Left ventricle myocardium inferior (tissue), 1 donor: ENCODE results near the gene QSOX1. TPM values are rescaled to one million over a fixed set of nuclear protein-coding genes. Genes with fewer than 3 reads are reported as not detected.

Source experiments
- DNase-seq: peaks from one replicate; pipeline ENCODE4 v3.0.0-alpha.2; 2020
- H3K27ac ChIP-seq: fragments of 200-600 bp; replicated peaks from 2 replicates; pipeline ENCODE4 v1.8.0; 2021
- H3K27me3 ChIP-seq: fragments of 200-600 bp; 2 replicates; pipeline ENCODE4 v1.8.0; 2021; ENCODE audit warnings: low read depth
- H3K36me3 ChIP-seq: fragments of 200-600 bp; 2 replicates; pipeline ENCODE4 v1.8.0; 2021
- H3K4me1 ChIP-seq: fragments of 200-600 bp; 2 replicates; pipeline ENCODE4 v1.8.0; 2021
- H3K4me3 ChIP-seq: fragments of 200-600 bp; 2 replicates; pipeline ENCODE4 v1.8.0; 2021; ENCODE audit warnings: mild to moderate bottlenecking, moderate library complexity
- H3K9me3 ChIP-seq: fragments of 200-600 bp; replicated peaks from 2 replicates; pipeline ENCODE4 v1.8.0; 2021
- intact Hi-C: fragments of 100-400 bp; cut with micrococcal nuclease; formaldehyde crosslinking; loops from one replicate; pipeline ENCODE4 v1.11.0; 2022
- total RNA-seq: library from RNA; stranded (reverse); fragmentation: NEBNext Ultra II Directional; extraction: Animal tissue kit (Norgen Biotek cat#: 25700); gene quantifications from one replicate; pipeline ENCODE4 v1.2.1, GENCODE V29; 2021
- TF ChIP-seq, protein P1 (sequence below): fragments of 200-600 bp; IDR thresholded peaks from 2 replicates; pipeline ENCODE4 v1.8.0; 2021; ENCODE audit warnings: antibody characterized with exemption, mild to moderate bottlenecking, borderline replicate concordance
- donor health status: DM: no; HTN: yes; CAD: no; lungs with severe emphysema.

Gene QSOX1
- total RNA-seq, 1 donor from 2014 or later = 102 TPM

DNA sequence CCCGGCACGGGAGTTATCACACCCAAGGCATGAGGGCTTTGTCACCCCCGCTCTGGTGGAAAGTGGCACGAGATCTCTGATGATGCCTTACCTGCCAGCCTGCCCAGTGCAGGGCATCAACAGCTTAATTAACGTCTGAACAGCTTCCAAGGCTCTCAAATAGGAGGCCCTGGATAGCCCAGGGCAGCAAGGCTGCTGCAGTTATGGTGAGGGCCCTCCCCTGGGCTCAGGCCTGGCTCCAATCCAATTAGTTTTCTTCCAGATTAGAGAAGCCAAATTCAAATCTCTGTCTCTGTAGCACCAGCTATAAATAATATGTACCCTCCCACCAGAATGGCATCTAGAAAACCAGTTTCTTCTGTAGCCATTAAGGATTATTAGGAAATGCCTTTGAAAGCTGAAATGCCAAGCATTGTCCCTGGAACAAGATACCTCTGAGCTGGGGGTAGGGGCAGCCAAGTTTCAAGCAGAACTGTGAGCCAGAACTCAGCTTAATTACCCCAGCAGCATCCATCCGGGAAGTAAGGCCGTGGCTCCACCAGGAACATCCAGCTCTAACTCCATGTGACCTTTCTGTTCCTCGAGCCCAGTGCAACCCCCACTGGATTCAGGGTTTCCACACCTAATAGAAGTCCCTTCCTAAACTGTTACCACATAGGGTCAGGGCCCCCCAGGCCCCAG is 12.5 kb downstream of the QSOX1 start:
- peak overlapping the region; percentile 9 for H3K4me3 ChIP-seq
- no peak for DNase-seq
- TF ChIP-seq, protein P1, sequence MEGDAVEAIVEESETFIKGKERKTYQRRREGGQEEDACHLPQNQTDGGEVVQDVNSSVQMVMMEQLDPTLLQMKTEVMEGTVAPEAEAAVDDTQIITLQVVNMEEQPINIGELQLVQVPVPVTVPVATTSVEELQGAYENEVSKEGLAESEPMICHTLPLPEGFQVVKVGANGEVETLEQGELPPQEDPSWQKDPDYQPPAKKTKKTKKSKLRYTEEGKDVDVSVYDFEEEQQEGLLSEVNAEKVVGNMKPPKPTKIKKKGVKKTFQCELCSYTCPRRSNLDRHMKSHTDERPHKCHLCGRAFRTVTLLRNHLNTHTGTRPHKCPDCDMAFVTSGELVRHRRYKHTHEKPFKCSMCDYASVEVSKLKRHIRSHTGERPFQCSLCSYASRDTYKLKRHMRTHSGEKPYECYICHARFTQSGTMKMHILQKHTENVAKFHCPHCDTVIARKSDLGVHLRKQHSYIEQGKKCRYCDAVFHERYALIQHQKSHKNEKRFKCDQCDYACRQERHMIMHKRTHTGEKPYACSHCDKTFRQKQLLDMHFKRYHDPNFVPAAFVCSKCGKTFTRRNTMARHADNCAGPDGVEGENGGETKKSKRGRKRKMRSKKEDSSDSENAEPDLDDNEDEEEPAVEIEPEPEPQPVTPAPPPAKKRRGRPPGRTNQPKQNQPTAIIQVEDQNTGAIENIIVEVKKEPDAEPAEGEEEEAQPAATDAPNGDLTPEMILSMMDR = no peak

DNA sequence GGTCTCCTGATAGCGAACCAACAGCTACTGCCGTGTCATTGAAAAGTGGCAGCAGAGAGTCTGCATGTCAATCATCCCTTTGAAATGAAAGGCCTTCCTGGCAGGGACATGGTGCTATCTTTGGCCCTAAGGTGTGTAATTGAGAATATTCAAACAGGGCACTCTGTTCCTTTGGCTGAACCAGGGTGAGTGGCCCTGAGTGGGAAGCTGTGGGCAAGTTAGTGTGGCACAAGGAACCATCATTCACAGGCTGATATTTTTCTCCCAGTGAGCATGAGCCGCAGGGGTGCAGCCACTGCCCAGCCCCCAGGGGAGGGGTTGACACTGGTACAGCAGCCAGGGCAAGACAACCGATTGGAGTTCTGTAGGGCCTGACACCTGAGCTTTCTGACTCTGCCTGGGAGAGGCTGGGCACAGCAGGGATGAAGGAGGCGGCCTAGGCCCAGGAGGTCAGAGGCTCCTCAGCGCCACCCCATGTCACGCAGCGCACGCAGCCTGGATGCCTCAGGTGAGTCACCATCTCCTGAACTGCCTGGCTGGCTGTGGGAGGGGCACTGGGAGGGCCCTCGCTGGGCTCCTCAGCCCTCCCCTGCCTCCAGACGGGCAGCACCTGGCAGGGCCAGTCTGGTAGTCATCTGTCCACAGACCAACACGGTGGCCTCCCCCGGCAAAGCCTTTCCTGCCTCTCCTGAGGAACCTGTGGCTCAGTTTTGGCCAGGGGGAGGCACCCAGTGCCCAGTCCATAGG is 13.2 kb downstream of the QSOX1 start:
- DNase-seq = no peak

More for the DNA sequence above, 12.5 kb downstream of the QSOX1 start:
- Histone ChIP-seq H3K27ac (peak overlapping the region; percentile 90), H3K4me1 (peaks cover 65% of the 10 kb centered on the region), H3K9me3 (no peaks in the 10 kb centered on the region), H3K27me3 (no peaks in the 10 kb centered on the region), H3K36me3 (peaks cover 11% of the 10 kb centered on the region)
- intact Hi-C loops = no loop called here

DNA sequence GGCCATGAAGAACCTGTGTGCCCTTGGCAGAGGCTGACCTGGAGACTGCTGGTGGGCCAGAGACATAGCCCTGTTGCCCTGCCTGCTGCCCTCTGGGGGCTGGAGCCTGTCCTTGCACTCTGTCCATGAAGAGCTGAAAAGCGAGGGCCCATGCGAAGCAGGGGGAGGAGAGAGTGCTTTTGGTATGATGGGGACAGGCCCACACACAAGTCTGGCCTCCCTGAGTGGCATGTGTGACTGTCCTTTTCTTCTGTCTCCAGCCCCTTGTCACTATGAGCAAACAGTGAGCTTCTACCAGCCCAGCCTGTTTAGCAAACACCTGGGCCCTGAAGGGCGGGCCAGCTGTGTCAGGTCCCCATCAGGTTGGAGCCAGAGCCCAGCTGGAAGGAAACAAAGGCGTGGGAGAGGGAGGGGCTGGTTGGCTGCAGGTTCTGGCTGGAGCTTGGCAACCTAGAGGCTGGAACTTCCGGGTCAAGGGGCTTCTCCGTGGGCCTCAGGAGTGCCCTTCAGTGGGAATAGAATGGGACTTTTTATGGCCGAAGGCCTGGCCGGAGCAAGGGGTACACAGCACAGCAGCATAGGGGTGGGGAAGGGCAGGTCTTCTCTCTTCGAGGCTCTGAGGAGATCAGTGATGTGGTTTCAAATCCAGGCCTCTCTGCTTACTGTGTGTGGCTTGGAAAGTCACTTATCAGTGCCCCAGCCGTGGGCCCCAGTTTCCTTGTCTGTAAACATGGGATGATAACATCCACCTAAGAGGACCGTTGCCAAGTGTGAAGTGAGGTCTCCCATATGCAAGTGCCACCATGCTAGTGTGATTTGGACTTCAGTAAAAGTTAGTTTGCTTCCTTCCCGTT is 14.3 kb downstream of the QSOX1 start:
- Histone ChIP-seq H3K36me3 (peaks cover 11% of the 10 kb centered on the region), H3K4me3 (no peak overlapping the region), H3K27me3 (no peaks in the 10 kb centered on the region), H3K27ac (peak overlapping the region; percentile 90), H3K9me3 (no peaks in the 10 kb centered on the region), H3K4me1 (peaks cover 72% of the 10 kb centered on the region)
- TF ChIP-seq, protein P1 = peak; percentile 59
- no peak for DNase-seq
- intact Hi-C loops = no loop called here

More for the DNA sequence above, 13.2 kb downstream of the QSOX1 start:
- intact Hi-C loops = no loop called here
- Histone ChIP-seq H3K4me3 (no peak overlapping the region), H3K36me3 (peaks cover 11% of the 10 kb centered on the region), H3K27me3 (no peaks in the 10 kb centered on the region), H3K9me3 (no peaks in the 10 kb centered on the region), H3K4me1 (peaks cover 65% of the 10 kb centered on the region), H3K27ac (peak overlapping the region; percentile 90)
- TF ChIP-seq, protein P1 = no peak

GRCh38 chr1:180169640-180170195 is 15.0 kb downstream of the QSOX1 start:
- H3K27ac ChIP-seq = no peak overlapping the region
- H3K4me1 ChIP-seq = peaks cover 72% of the 10 kb centered on the region
- H3K9me3 ChIP-seq = no peaks in the 10 kb centered on the region
- TF ChIP-seq, protein P1 = no peak
- H3K27me3 ChIP-seq = no peaks in the 10 kb centered on the region
- intact Hi-C loops = no loop called here
- DNase-seq = no peak
- peaks cover 11% of the 10 kb centered on the region for H3K36me3 ChIP-seq
- no peak overlapping the region for H3K4me3 ChIP-seq

DNA sequence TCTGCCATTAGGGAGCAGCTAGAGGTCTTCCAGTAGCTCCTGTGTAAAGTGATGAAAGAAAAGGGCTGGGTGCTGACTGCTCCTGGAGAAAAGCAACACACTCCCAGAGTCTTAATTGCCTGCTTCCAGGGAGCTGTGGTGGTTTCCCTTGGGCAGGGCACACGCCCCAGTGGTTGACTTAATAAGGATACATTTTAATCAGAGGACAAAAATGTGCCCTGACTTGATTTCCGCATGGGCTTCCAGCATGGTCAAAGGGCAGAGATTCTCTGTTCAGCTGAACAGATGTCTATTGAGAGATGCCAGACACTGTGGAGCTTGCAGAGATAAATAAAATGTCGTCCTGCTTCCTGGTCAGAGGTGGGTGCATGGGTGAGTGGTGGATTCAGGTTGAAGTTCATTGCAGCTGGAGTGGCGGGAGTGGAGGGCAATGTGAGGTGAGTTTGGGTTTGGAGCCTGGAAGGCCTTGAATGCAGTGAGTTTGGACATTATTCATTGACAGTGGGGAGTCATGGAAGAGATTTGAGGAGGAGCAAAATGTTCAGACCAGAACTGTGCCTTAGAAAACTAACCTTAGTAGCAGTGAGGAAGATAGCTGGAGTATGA is 16.0 kb downstream of the QSOX1 start:
- intact Hi-C loops = no loop called here
- TF ChIP-seq, protein P1 = no peak
- H3K27ac ChIP-seq = no peak overlapping the region

More for the DNA sequence above, 16.0 kb downstream of the QSOX1 start:
- H3K4me1 ChIP-seq = peaks cover 72% of the 10 kb centered on the region
- peaks cover 11% of the 10 kb centered on the region for H3K36me3 ChIP-seq
- no peaks in the 10 kb centered on the region for H3K9me3 ChIP-seq
- H3K4me3 ChIP-seq = no peak overlapping the region
- no peaks in the 10 kb centered on the region for H3K27me3 ChIP-seq
- no peak for DNase-seq
